ENCODE results near the gene PKP2. TPM values are rescaled to one million over a fixed set of nuclear protein-coding genes. Genes with fewer than 3 reads are reported as not detected.

The PKP2 gene
- total RNA-seq, 2 experiments from 2014 or later = not detected

DNA sequence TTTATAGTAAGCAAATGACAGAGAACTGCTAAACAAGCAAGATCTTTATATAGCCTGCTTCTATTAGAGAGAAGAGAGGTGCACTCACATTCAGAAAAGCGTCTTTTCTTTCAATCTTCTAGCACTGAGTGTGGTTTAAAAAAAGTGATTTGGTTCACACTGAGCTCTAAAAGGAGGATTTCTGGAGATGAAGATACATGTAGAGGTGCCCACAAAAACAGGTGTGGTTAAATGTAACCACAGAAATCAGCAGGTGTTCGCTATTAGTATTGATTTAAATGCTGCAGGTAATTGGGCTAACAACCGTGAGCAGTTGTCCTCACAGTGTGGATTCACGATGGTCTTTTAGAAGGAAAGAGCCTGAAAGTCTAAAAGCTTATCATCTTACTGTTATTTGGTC lies 10.7 kb downstream of the PKP2 start:
- no peaks in the 10 kb centered on the region for H3K4me1 ChIP-seq (ENCODE audit: insufficient read depth, low read length, poor library complexity, severe bottlenecking)
- no peak for DNase-seq (ENCODE audit: low spot score)
- intact Hi-C loops (cut with micrococcal nuclease; ENCODE audit: unreplicated experiment) = no loop called here
- H4K20me1 ChIP-seq (ENCODE audit: insufficient read depth, low read length) = no peaks in the 10 kb centered on the region
- ChIA-PET POLR2A (interaction anchor here (0.9 kb wide), 1 partner anchor 425 kb away, joined by 4 read pairs; no protein-coding TSS in a partner anchor), CTCF (ENCODE audit: unreplicated experiment) (no interaction called here)
- BruUV-seq (replicated peaks) = no TSS peak
- no peaks in the 10 kb centered on the region for H3K9me3 ChIP-seq (ENCODE audit: low read length)
- H3K27ac ChIP-seq (ENCODE audit: low read depth, low read length, poor library complexity, severe bottlenecking) = no peak overlapping the region
- H3K79me2 ChIP-seq (ENCODE audit: insufficient read depth, low read depth, low read length) = no peaks in the 10 kb centered on the region
- H2AFZ ChIP-seq (ENCODE audit: low read length) = no peak overlapping the region
- H3K36me3 ChIP-seq (ENCODE audit: insufficient read depth, low read length) = no peaks in the 10 kb centered on the region
- no peak overlapping the region for H3K4me3 ChIP-seq (ENCODE audit: low read depth, low read length, poor library complexity, severe bottlenecking)
- no peak for TF ChIP-seq EZH2phosphoT487 (IDR thresholded peaks at IDR 0.05; ENCODE audit: borderline replicate concordance, low read depth, low read length)
- TF ChIP-seq CTCF (conservative IDR thresholded peaks at IDR 0.05; ENCODE audit: low read length) = no peak
- no peak overlapping the region for H3K4me2 ChIP-seq (ENCODE audit: low read length)
- H3K9me2 ChIP-seq (ENCODE audit: insufficient read depth, low read length) = no peaks in the 10 kb centered on the region

DNA sequence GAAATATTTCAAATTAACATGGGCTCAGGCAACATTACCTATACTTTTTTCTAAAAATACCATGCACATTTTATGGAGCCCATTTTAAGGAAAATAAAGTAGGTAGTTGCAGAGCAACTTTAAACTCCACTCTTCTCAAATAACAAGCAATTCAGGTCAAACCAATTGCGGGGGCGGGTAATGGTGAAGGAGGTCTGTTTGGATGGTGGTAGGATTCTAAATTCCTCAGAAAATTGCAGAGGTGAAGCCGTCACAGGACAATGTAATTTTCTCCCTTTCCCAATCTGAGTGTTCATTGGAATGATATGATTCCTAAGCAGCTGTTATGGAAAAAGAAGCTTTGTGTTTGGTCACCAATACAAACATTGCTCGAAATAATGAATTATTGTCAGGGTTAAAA lies 11.6 kb downstream of the PKP2 start:
- Histone ChIP-seq H4K20me1 (ENCODE audit: insufficient read depth, low read length) (no peaks in the 10 kb centered on the region), H3K4me2 (ENCODE audit: low read length) (no peak overlapping the region), H3K79me2 (ENCODE audit: insufficient read depth, low read depth, low read length) (no peaks in the 10 kb centered on the region), H3K4me1 (ENCODE audit: insufficient read depth, low read length, poor library complexity, severe bottlenecking) (no peaks in the 10 kb centered on the region), H3K9me2 (ENCODE audit: insufficient read depth, low read length) (no peaks in the 10 kb centered on the region), H3K4me3 (ENCODE audit: low read depth, low read length, poor library complexity, severe bottlenecking) (no peak overlapping the region), H3K36me3 (ENCODE audit: insufficient read depth, low read length) (no peaks in the 10 kb centered on the region), H3K9me3 (ENCODE audit: low read length) (no peaks in the 10 kb centered on the region), H2AFZ (ENCODE audit: low read length) (no peak overlapping the region), H3K27ac (ENCODE audit: low read depth, low read length, poor library complexity, severe bottlenecking) (no peak overlapping the region)
- POLR2A ChIA-PET = interaction anchor here (0.7 to 0.9 kb wide), 2 partner anchors 129 to 426 kb away, joined by 4 read pairs; no protein-coding TSS in a partner anchor
- BruUV-seq (replicated peaks) = no TSS peak
- intact Hi-C loops (cut with micrococcal nuclease; ENCODE audit: unreplicated experiment) = no loop called here
- DNase-seq (ENCODE audit: low spot score) = no peak
- TF ChIP-seq CTCF (conservative IDR thresholded peaks at IDR 0.05; ENCODE audit: low read length) (no peak), EZH2phosphoT487 (IDR thresholded peaks at IDR 0.05; ENCODE audit: borderline replicate concordance, low read depth, low read length) (no peak)
- CTCF ChIA-PET (ENCODE audit: unreplicated experiment) = no interaction called here

DNA sequence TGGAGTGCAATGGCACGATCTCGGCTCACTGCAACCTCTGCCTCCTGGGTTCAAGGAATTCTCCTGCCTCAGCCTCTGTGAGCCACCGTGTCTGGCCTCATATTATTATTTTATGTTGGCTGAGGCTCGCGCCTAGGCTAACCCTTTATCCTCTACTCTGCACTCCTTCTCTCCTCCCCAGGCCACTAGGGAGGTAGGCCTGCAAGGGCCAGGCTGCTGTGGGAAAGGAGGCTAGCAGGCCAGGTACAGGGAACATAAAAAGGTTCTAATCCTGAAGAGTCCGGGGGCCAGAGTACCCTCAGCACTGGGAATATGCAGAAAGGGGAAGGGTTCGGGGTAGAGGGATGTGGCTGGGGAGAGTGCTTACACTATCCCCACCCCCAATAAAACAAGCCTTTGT lies 14.9 kb downstream of the PKP2 start:
- no peaks in the 10 kb centered on the region for H3K4me1 ChIP-seq (ENCODE audit: insufficient read depth, low read length, poor library complexity, severe bottlenecking)
- TF ChIP-seq CTCF (conservative IDR thresholded peaks at IDR 0.05; ENCODE audit: low read length) (no peak), EZH2phosphoT487 (IDR thresholded peaks at IDR 0.05; ENCODE audit: borderline replicate concordance, low read depth, low read length) (no peak)
- H3K9me3 ChIP-seq (ENCODE audit: low read length) = no peaks in the 10 kb centered on the region
- H2AFZ ChIP-seq (ENCODE audit: low read length) = no peak overlapping the region
- intact Hi-C loops (cut with micrococcal nuclease; ENCODE audit: unreplicated experiment) = no loop called here
- POLR2A ChIA-PET = interaction anchor here (1.5 kb wide), 1 partner anchor 20 kb away, joined by 3 read pairs; no protein-coding TSS in a partner anchor
- CTCF ChIA-PET (ENCODE audit: unreplicated experiment) = no interaction called here
- H3K79me2 ChIP-seq (ENCODE audit: insufficient read depth, low read depth, low read length) = no peaks in the 10 kb centered on the region
- no peaks in the 10 kb centered on the region for H4K20me1 ChIP-seq (ENCODE audit: insufficient read depth, low read length)
- no peaks in the 10 kb centered on the region for H3K36me3 ChIP-seq (ENCODE audit: insufficient read depth, low read length)
- no peak overlapping the region for H3K4me3 ChIP-seq (ENCODE audit: low read depth, low read length, poor library complexity, severe bottlenecking)
- H3K9me2 ChIP-seq (ENCODE audit: insufficient read depth, low read length) = no peaks in the 10 kb centered on the region
- BruUV-seq (replicated peaks) = no TSS peak
- H3K4me2 ChIP-seq (ENCODE audit: low read length) = no peak overlapping the region
- no peak for DNase-seq (ENCODE audit: low spot score)
- H3K27ac ChIP-seq (ENCODE audit: low read depth, low read length, poor library complexity, severe bottlenecking) = no peak overlapping the region

Data from OCI-LY7 (cell line).